T-helper 17 cell (primary cell): ENCODE results near the gene LURAP1L. TPM values are rescaled to one million over a fixed set of nuclear protein-coding genes. Genes with fewer than 3 reads are reported as not detected.

ENCODE experiments used
- ATAC-seq: fragments of 150-1000 bp; cut with Tn5 transposase; 2 replicates; pipeline ENCODE4 v1.10.0; 2021; ENCODE audit warnings: mild to moderate bottlenecking, moderate library complexity
- DNase-seq, 3 donors: peaks; one replicate each; pipeline versions ENCODE4 v3.0.0 to v3.0.0-alpha.2; 2020 to 2021
- H3K9me3 ChIP-seq: one replicate; pipeline ENCODE4 v1.7.0; 2013; ENCODE audit warnings: low read length, mild to moderate bottlenecking; ENCODE audit not compliant: control insufficient read depth, poor library complexity, severe bottlenecking
- H3K27ac Mint-ChIP-seq: one replicate; pipeline ENCODE4 v1.8.0; 2022; ENCODE audit warnings: mild to moderate bottlenecking, moderate library complexity, mixed read lengths
- H3K27me3 Mint-ChIP-seq: one replicate; pipeline ENCODE4 v1.8.0; 2022; ENCODE audit warnings: mixed read lengths
- H3K36me3 Mint-ChIP-seq: one replicate; pipeline ENCODE4 v1.8.0; 2022; ENCODE audit warnings: low read depth, mixed read lengths
- H3K4me1 Mint-ChIP-seq: one replicate; pipeline ENCODE4 v1.8.0; 2022; ENCODE audit warnings: mild to moderate bottlenecking, mixed read lengths
- H3K4me3 Mint-ChIP-seq: one replicate; pipeline ENCODE4 v1.8.0; 2022; ENCODE audit warnings: mild to moderate bottlenecking, moderate library complexity, mixed read lengths
- total RNA-seq, 4 donors: library from RNA in 2 of 4; stranded (reverse) in 2 of 4; gene quantifications; one replicate each; pipeline ENCODE4 v1.2.3 and lab custom pipeline; 2022 to 2026

The LURAP1L gene
- total RNA-seq, 2 donors from 2014 or later = 0.31 TPM; not detected in 1

- H3K9me3 ChIP-seq = peaks cover 7% of the 10 kb centered on the region
- no peaks in the 10 kb centered on the region for H3K36me3 Mint-ChIP-seq
- DNase-seq = no peak
- H3K27me3 Mint-ChIP-seq = no peaks in the 10 kb centered on the region
- ATAC-seq = no peak
- H3K4me3 Mint-ChIP-seq = no peak overlapping the region
- no peak overlapping the region for H3K27ac Mint-ChIP-seq
- no peaks in the 10 kb centered on the region for H3K4me1 Mint-ChIP-seq
These were observed 9.8 kb downstream of the LURAP1L start for GRCh38 chr9:12784461-12785259.

GRCh38 chr9:12785260-12785770 lies 10.5 kb downstream of the LURAP1L start:
- H3K9me3 ChIP-seq = peaks cover 7% of the 10 kb centered on the region
- Mint-ChIP-seq H3K36me3 (no peaks in the 10 kb centered on the region), H3K27ac (no peak overlapping the region), H3K27me3 (no peaks in the 10 kb centered on the region), H3K4me3 (no peak overlapping the region), H3K4me1 (no peaks in the 10 kb centered on the region)
- no peak for DNase-seq
- ATAC-seq = no peak

GRCh38 chr9:12785941-12786340 lies 11.1 kb downstream of the LURAP1L start:
- Mint-ChIP-seq H3K4me3 (no peak overlapping the region), H3K27ac (no peak overlapping the region), H3K4me1 (no peaks in the 10 kb centered on the region), H3K36me3 (no peaks in the 10 kb centered on the region), H3K27me3 (no peaks in the 10 kb centered on the region)
- peaks cover 7% of the 10 kb centered on the region for H3K9me3 ChIP-seq
- DNase-seq = no peak
- no peak for ATAC-seq

- Mint-ChIP-seq H3K4me3 (no peak overlapping the region), H3K27ac (no peak overlapping the region), H3K27me3 (no peaks in the 10 kb centered on the region), H3K4me1 (no peaks in the 10 kb centered on the region), H3K36me3 (no peaks in the 10 kb centered on the region)
- no peak for ATAC-seq
- no peak for DNase-seq
- no peaks in the 10 kb centered on the region for H3K9me3 ChIP-seq
These were observed 15.2 kb downstream of the LURAP1L start for GRCh38 chr9:12790001-12790400.

- ATAC-seq (no peak), DNase-seq (no peak)
- H3K4me3 Mint-ChIP-seq = no peak overlapping the region
- no peaks in the 10 kb centered on the region for H3K36me3 Mint-ChIP-seq
- H3K4me1 Mint-ChIP-seq = no peaks in the 10 kb centered on the region
- no peaks in the 10 kb centered on the region for H3K27me3 Mint-ChIP-seq
- H3K9me3 ChIP-seq = no peaks in the 10 kb centered on the region
- no peak overlapping the region for H3K27ac Mint-ChIP-seq
These were observed 16.1 kb downstream of the LURAP1L start for GRCh38 chr9:12790883-12791282.

- Mint-ChIP-seq H3K4me1 (no peaks in the 10 kb centered on the region), H3K27me3 (no peaks in the 10 kb centered on the region), H3K27ac (no peak overlapping the region), H3K36me3 (no peaks in the 10 kb centered on the region), H3K4me3 (no peak overlapping the region)
- no peak for ATAC-seq
- no peaks in the 10 kb centered on the region for H3K9me3 ChIP-seq
- no peak for DNase-seq
These were observed 19.4 kb downstream of the LURAP1L start for GRCh38 chr9:12794101-12794799.

- no peak for ATAC-seq
- Mint-ChIP-seq H3K4me3 (no peak overlapping the region), H3K4me1 (no peaks in the 10 kb centered on the region), H3K36me3 (no peaks in the 10 kb centered on the region), H3K27ac (no peak overlapping the region), H3K27me3 (no peaks in the 10 kb centered on the region)
- DNase-seq = no peak
- H3K9me3 ChIP-seq = no peaks in the 10 kb centered on the region
These were observed 21.8 kb downstream of the LURAP1L start for GRCh38 chr9:12796601-12797000.

- Mint-ChIP-seq H3K27ac (no peak overlapping the region), H3K4me1 (no peaks in the 10 kb centered on the region), H3K4me3 (no peak overlapping the region), H3K36me3 (no peaks in the 10 kb centered on the region), H3K27me3 (no peaks in the 10 kb centered on the region)
- H3K9me3 ChIP-seq = no peaks in the 10 kb centered on the region
- no peak for ATAC-seq
- no peak for DNase-seq
These were observed 22.2 kb downstream of the LURAP1L start for GRCh38 chr9:12797037-12797436.

GRCh38 chr9:12798066-12798770 lies 23.4 kb downstream of the LURAP1L start:
- DNase-seq (no peak), ATAC-seq (no peak)
- no peaks in the 10 kb centered on the region for H3K4me1 Mint-ChIP-seq
- no peaks in the 10 kb centered on the region for H3K9me3 ChIP-seq
- no peak overlapping the region for H3K27ac Mint-ChIP-seq
- H3K36me3 Mint-ChIP-seq = no peaks in the 10 kb centered on the region
- H3K4me3 Mint-ChIP-seq = no peak overlapping the region
- H3K27me3 Mint-ChIP-seq = no peaks in the 10 kb centered on the region

- no peaks in the 10 kb centered on the region for H3K27me3 Mint-ChIP-seq
These were observed 26.4 kb downstream of the LURAP1L start for GRCh38 chr9:12801187-12801586.

GRCh38 chr9:12801663-12802062 lies 26.8 kb downstream of the LURAP1L start:
- H3K27ac Mint-ChIP-seq = no peak overlapping the region

More at GRCh38 chr9:12801187-12801586, 26.4 kb downstream of the LURAP1L start:
- H3K4me3 Mint-ChIP-seq = no peak overlapping the region
- no peak overlapping the region for H3K27ac Mint-ChIP-seq
- H3K36me3 Mint-ChIP-seq = no peaks in the 10 kb centered on the region
- H3K9me3 ChIP-seq = no peaks in the 10 kb centered on the region
- DNase-seq (no peak), ATAC-seq (no peak)
- no peaks in the 10 kb centered on the region for H3K4me1 Mint-ChIP-seq

GRCh38 chr9:12802093-12802492 lies 27.3 kb downstream of the LURAP1L start:
- no peak for ATAC-seq
- H3K4me3 Mint-ChIP-seq = no peak overlapping the region
- DNase-seq = no peak
- H3K27me3 Mint-ChIP-seq = no peaks in the 10 kb centered on the region
- H3K36me3 Mint-ChIP-seq = no peaks in the 10 kb centered on the region
- no peak overlapping the region for H3K27ac Mint-ChIP-seq
- H3K4me1 Mint-ChIP-seq = no peaks in the 10 kb centered on the region
- H3K9me3 ChIP-seq = no peaks in the 10 kb centered on the region

More at GRCh38 chr9:12801663-12802062, 26.8 kb downstream of the LURAP1L start:
- no peak for ATAC-seq
- DNase-seq = no peak
- H3K4me1 Mint-ChIP-seq = no peaks in the 10 kb centered on the region
- no peaks in the 10 kb centered on the region for H3K9me3 ChIP-seq
- H3K27me3 Mint-ChIP-seq = no peaks in the 10 kb centered on the region
- H3K36me3 Mint-ChIP-seq = no peaks in the 10 kb centered on the region
- no peak overlapping the region for H3K4me3 Mint-ChIP-seq

GRCh38 chr9:12808569-12808968 lies 33.7 kb downstream of the LURAP1L start:
- H3K9me3 ChIP-seq = no peaks in the 10 kb centered on the region
- no peak overlapping the region for H3K27ac Mint-ChIP-seq
- DNase-seq = no peak
- no peak overlapping the region for H3K4me3 Mint-ChIP-seq
- no peaks in the 10 kb centered on the region for H3K4me1 Mint-ChIP-seq
- H3K27me3 Mint-ChIP-seq = no peaks in the 10 kb centered on the region
- H3K36me3 Mint-ChIP-seq = no peaks in the 10 kb centered on the region
- no peak for ATAC-seq
